HG02623 (cell line): ENCODE results near the gene RAPGEFL1.
A peak's percentile ranks its signal among the peaks of the same experiment; 100 is the strongest.
"Not testable (repeated sequence)": the region's sequence is repeated elsewhere in the genome, so short reads cannot be mapped to it uniquely, and the experiment has no call there.

Experiments
- ATAC-seq: cut with Tn5 transposase; IDR thresholded peaks from one replicate; pipeline ENCODE4 v1.9.1; 2021; ENCODE audit warnings: moderate library complexity; ENCODE audit not compliant: unreplicated experiment

Gene RAPGEFL1

GRCh38 chr17:40198576-40198975, 21.3 kb downstream of the RAPGEFL1 start:
- no peak for ATAC-seq

GRCh38 chr17:40203131-40203530, 25.9 kb downstream of the RAPGEFL1 start:
- no peak for ATAC-seq

- ATAC-seq: not testable (repeated sequence)
Observed at GRCh38 chr17:40206193-40206592, 28.9 kb downstream of the RAPGEFL1 start.

GRCh38 chr17:40209404-40210093, 32.3 kb downstream of the RAPGEFL1 start:
- ATAC-seq: no peak

GRCh38 chr17:40213914-40214313, 36.6 kb downstream of the RAPGEFL1 start:
- ATAC-seq: not testable (repeated sequence)

- no peak for ATAC-seq
Observed at GRCh38 chr17:40218006-40218739, 40.9 kb downstream of the RAPGEFL1 start.

GRCh38 chr17:40218740-40219593, 41.7 kb downstream of the RAPGEFL1 start, which contains the start of gene WIPF2:
WIPF2 (plus strand) TSS chr17:40219304; CDS start chr17:40256460, 37,156 bp downstream.
- peak; percentile 87 for ATAC-seq

- no peak for ATAC-seq
Observed at GRCh38 chr17:40219594-40220338, 42.5 kb downstream of the RAPGEFL1 start.

GRCh38 chr17:40224718-40225550, 47.7 kb downstream of the RAPGEFL1 start:
- ATAC-seq: no peak

GRCh38 chr17:40229146-40229545, 51.9 kb downstream of the RAPGEFL1 start:
- not testable (repeated sequence) for ATAC-seq

GRCh38 chr17:40230670-40231069, 53.4 kb downstream of the RAPGEFL1 start:
- ATAC-seq: no peak

GRCh38 chr17:40231928-40232327, 54.7 kb downstream of the RAPGEFL1 start:
- not testable (repeated sequence) for ATAC-seq

GRCh38 chr17:40241252-40241834, 64.1 kb downstream of the RAPGEFL1 start:
- ATAC-seq: no peak

- no peak for ATAC-seq
Observed at GRCh38 chr17:40242774-40243173, 65.5 kb downstream of the RAPGEFL1 start.

GRCh38 chr17:40243761-40244160, 66.5 kb downstream of the RAPGEFL1 start:
- no peak for ATAC-seq

GRCh38 chr17:40244255-40244654, 67.0 kb downstream of the RAPGEFL1 start:
- no peak for ATAC-seq
